HepG2 (cell line): ENCODE data around the gene TSHZ2. TPM values are rescaled to one million over a fixed set of nuclear protein-coding genes. Genes with fewer than 3 reads are reported as not detected.

Experiments
- FOSL2 ChIP-seq: sonication (generic); formaldehyde crosslinking; IDR thresholded peaks from 2 replicates; pipeline ENCODE4 v1.4.0; 2020; ENCODE audit warnings: missing genetic modification reagents
- MAX ChIP-seq: IDR thresholded peaks from 2 replicates; pipeline ENCODE4 v1.6.1; 2012; ENCODE audit warnings: inconsistent platforms
- MZF1 ChIP-seq: sonication (generic); formaldehyde crosslinking; IDR thresholded peaks from 2 replicates; pipeline ENCODE4 v1.8.1; 2023; ENCODE audit warnings: mild to moderate bottlenecking, missing genetic modification reagents, borderline replicate concordance
- NFKB2 ChIP-seq: sonication (generic); formaldehyde crosslinking; IDR thresholded peaks from 2 replicates; pipeline ENCODE4 v1.4.0; 2020; ENCODE audit warnings: missing genetic modification reagents, borderline replicate concordance
- RAD51 ChIP-seq: fragments of 450-650 bp; IDR thresholded peaks from 2 replicates; pipeline ENCODE4 v1.6.1; 2016; ENCODE audit warnings: borderline replicate concordance
- SMAD3 ChIP-seq: sonication (generic); formaldehyde crosslinking; IDR thresholded peaks from 2 replicates; pipeline ENCODE4 v1.4.0; 2020; ENCODE audit warnings: missing genetic modification reagents
- SMAD9 ChIP-seq: sonication (generic); formaldehyde crosslinking; IDR thresholded peaks from 2 replicates; pipeline ENCODE4 v1.5.1; 2020; ENCODE audit warnings: mild to moderate bottlenecking, missing genetic modification reagents
- SUZ12 ChIP-seq: fragments of 150-350 bp; IDR thresholded peaks from 2 replicates; pipeline ENCODE4 v1.6.1; 2014; ENCODE audit warnings: low read depth, low read length
- TEAD3 ChIP-seq: optimal IDR thresholded peaks from 2 replicates; pipeline ENCODE3; 2016; ENCODE audit warnings: borderline replicate concordance
- ZBTB3 ChIP-seq: sonication (generic); formaldehyde crosslinking; IDR thresholded peaks from 2 replicates; pipeline ENCODE4 v1.4.0; 2020; ENCODE audit warnings: low read depth, mild to moderate bottlenecking, moderate library complexity, missing genetic modification reagents, borderline replicate concordance
- ZNF17 ChIP-seq: sonication (generic); formaldehyde crosslinking; IDR thresholded peaks from 2 replicates; pipeline ENCODE4 v1.5.0; 2020; ENCODE audit warnings: mild to moderate bottlenecking, missing genetic modification reagents
- ZNF253 ChIP-seq: sonication (generic); formaldehyde crosslinking; IDR thresholded peaks from 2 replicates; pipeline ENCODE4 v1.8.0; 2022; ENCODE audit warnings: mild to moderate bottlenecking, missing genetic modification reagents, borderline replicate concordance
- ZNF350 ChIP-seq: sonication (generic); formaldehyde crosslinking; IDR thresholded peaks from 2 replicates; pipeline ENCODE4 v1.4.0; 2020; ENCODE audit warnings: mild to moderate bottlenecking, low read depth, missing genetic modification reagents, borderline replicate concordance
- ZNF496 ChIP-seq: sonication (generic); formaldehyde crosslinking; IDR thresholded peaks from 2 replicates; pipeline ENCODE4 v1.8.1; 2023; ENCODE audit warnings: mild to moderate bottlenecking, moderate library complexity, missing genetic modification reagents; ENCODE audit not compliant: insufficient replicate concordance
- ZNF710 ChIP-seq: sonication (generic); formaldehyde crosslinking; IDR thresholded peaks from 2 replicates; pipeline ENCODE4 v1.5.0; 2020; ENCODE audit warnings: mild to moderate bottlenecking, missing genetic modification reagents, borderline replicate concordance
- ZSCAN5A ChIP-seq: sonication (generic); formaldehyde crosslinking; IDR thresholded peaks from 2 replicates; pipeline ENCODE4 v1.8.0; 2022; ENCODE audit warnings: mild to moderate bottlenecking, missing genetic modification reagents, borderline replicate concordance
- polyA plus RNA-seq, 8 experiments: library from polyadenylated mRNA; depleted of rRNA in 3 of 8; stranded (reverse) in 7 of 8; unstranded in 1 of 8; fragments of >200 nt; fragmentation: Illumina TruSeq in 4 of 8; extraction: Trizol in 4 of 8; gene quantifications; 2 replicates each; pipeline versions ENCODE4 v1.2.1 to v1.2.3, GENCODE V29; 2011 to 2016; ENCODE audit warnings: low read depth in 4 of 8, missing spikeins in 1 of 8, mixed read lengths in 1 of 8; ENCODE audit not compliant: insufficient read depth in 1 of 8
- total RNA-seq, 5 experiments: library from RNA; depleted of rRNA; stranded (reverse); fragments of >200 nt; fragmentation: Illumina TruSeq; extraction: Trizol; gene quantifications; 2 replicates each; pipeline ENCODE4 v1.2.3, GENCODE V29; 2016; ENCODE audit warnings: low read depth in 1 of 5
- TF ChIP-seq, protein P1 (sequence below): IDR thresholded peaks from 2 replicates; pipeline ENCODE4 v1.6.1; 2016; ENCODE audit warnings: control low read depth
- TF ChIP-seq, protein P2 (sequence below): sonication (generic); formaldehyde crosslinking; conservative IDR thresholded peaks from 2 replicates; pipeline ENCODE4 v1.8.0; 2022; ENCODE audit warnings: low read depth, missing genetic modification reagents
- TF ChIP-seq, protein P3 (sequence below): fragments of 450-650 bp; IDR thresholded peaks from 2 replicates; pipeline ENCODE4 v1.6.1; 2017; ENCODE audit warnings: mild to moderate bottlenecking

The TSHZ2 gene
- total and polyA plus RNA-seq, 2 of the 13 experiments (the other 11 are each of a cell fraction or from before 2014, with no cell fraction given), result 0.01 TPM; not detected in 1

GRCh38 chr20:53081916-53082863, 110.0 kb downstream of the TSHZ2 start (continued):
- TF ChIP-seq ZBTB3 (CRISPR knock-in tag) (0 out of 2 replicates have a peak, but pooled peaks have one; percentile 65), FOSL2 (CRISPR knock-in tag) (peak; percentile 85), SMAD9 (no peak), ZSCAN5A (CRISPR knock-in tag) (no peak), ZNF710 (no peak), ZNF17 (CRISPR knock-in tag) (no peak), ZNF496 (CRISPR knock-in tag) (no peak), NFKB2 (CRISPR knock-in tag) (no peak), MZF1 (CRISPR knock-in tag) (no peak), SMAD3 (peak; percentile 91), MAX (no peak; the same call in 1 of the 2 replicates), TEAD3 (CRISPR knock-in tag) (peak; percentile 66), SUZ12 (no peak), ZNF253 (no peak), RAD51 (no peak), ZNF350 (CRISPR knock-in tag) (no peak)
- TF ChIP-seq, protein P1, sequence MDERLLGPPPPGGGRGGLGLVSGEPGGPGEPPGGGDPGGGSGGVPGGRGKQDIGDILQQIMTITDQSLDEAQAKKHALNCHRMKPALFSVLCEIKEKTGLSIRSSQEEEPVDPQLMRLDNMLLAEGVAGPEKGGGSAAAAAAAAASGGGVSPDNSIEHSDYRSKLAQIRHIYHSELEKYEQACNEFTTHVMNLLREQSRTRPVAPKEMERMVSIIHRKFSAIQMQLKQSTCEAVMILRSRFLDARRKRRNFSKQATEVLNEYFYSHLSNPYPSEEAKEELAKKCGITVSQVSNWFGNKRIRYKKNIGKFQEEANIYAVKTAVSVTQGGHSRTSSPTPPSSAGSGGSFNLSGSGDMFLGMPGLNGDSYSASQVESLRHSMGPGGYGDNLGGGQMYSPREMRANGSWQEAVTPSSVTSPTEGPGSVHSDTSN (CRISPR knock-in tag), result no peak
- TF ChIP-seq, protein P2, sequence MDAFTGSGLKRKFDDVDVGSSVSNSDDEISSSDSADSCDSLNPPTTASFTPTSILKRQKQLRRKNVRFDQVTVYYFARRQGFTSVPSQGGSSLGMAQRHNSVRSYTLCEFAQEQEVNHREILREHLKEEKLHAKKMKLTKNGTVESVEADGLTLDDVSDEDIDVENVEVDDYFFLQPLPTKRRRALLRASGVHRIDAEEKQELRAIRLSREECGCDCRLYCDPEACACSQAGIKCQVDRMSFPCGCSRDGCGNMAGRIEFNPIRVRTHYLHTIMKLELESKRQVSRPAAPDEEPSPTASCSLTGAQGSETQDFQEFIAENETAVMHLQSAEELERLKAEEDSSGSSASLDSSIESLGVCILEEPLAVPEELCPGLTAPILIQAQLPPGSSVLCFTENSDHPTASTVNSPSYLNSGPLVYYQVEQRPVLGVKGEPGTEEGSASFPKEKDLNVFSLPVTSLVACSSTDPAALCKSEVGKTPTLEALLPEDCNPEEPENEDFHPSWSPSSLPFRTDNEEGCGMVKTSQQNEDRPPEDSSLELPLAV (CRISPR knock-in tag), result no peak
- TF ChIP-seq, protein P3, sequence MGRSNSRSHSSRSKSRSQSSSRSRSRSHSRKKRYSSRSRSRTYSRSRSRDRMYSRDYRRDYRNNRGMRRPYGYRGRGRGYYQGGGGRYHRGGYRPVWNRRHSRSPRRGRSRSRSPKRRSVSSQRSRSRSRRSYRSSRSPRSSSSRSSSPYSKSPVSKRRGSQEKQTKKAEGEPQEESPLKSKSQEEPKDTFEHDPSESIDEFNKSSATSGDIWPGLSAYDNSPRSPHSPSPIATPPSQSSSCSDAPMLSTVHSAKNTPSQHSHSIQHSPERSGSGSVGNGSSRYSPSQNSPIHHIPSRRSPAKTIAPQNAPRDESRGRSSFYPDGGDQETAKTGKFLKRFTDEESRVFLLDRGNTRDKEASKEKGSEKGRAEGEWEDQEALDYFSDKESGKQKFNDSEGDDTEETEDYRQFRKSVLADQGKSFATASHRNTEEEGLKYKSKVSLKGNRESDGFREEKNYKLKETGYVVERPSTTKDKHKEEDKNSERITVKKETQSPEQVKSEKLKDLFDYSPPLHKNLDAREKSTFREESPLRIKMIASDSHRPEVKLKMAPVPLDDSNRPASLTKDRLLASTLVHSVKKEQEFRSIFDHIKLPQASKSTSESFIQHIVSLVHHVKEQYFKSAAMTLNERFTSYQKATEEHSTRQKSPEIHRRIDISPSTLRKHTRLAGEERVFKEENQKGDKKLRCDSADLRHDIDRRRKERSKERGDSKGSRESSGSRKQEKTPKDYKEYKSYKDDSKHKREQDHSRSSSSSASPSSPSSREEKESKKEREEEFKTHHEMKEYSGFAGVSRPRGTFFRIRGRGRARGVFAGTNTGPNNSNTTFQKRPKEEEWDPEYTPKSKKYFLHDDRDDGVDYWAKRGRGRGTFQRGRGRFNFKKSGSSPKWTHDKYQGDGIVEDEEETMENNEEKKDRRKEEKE, result no peak
